Stimulated activated CD8-positive, alpha-beta memory T cell treated with anti-CD3 and anti-CD28 coated beads, Interleukin-4, amount 100 ng/mL, for 24 hours (primary cell): ENCODE measurements around the gene INTS1.

Experiments
- DNase-seq: peaks from one replicate; pipeline ENCODE4 v3.0.0-alpha.2; 2020; ENCODE audit warnings: low read depth

The INTS1 gene

GRCh38 chr7:1541431-1542162, 37.4 kb upstream of the INTS1 start:
- DNase-seq = no peak

DNA sequence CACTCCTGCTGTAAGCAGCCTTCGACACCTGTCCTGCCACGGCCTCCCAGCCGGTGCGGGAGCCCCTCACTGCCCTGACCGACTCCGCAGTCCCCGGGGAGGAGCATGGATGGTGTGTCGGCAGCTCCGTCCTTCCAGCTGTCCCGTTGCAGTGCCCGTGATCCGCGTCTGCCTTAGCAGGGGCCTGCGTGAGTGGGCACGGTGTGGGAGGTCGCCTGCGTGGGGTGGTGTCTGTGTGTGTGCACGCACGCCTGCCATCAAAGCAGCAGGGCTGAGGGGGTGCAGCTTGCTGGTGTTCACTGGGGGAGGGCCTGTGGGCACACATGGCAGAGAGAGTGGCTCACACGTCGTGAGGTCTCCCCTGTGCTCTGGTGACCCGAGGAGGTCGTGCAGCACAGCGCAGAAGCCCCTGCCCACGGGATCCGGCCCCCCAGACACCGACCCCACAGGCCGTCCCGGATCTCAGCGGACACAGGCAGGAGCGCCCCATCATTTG, 36.6 kb upstream of the INTS1 start:
- no peak for DNase-seq

DNA sequence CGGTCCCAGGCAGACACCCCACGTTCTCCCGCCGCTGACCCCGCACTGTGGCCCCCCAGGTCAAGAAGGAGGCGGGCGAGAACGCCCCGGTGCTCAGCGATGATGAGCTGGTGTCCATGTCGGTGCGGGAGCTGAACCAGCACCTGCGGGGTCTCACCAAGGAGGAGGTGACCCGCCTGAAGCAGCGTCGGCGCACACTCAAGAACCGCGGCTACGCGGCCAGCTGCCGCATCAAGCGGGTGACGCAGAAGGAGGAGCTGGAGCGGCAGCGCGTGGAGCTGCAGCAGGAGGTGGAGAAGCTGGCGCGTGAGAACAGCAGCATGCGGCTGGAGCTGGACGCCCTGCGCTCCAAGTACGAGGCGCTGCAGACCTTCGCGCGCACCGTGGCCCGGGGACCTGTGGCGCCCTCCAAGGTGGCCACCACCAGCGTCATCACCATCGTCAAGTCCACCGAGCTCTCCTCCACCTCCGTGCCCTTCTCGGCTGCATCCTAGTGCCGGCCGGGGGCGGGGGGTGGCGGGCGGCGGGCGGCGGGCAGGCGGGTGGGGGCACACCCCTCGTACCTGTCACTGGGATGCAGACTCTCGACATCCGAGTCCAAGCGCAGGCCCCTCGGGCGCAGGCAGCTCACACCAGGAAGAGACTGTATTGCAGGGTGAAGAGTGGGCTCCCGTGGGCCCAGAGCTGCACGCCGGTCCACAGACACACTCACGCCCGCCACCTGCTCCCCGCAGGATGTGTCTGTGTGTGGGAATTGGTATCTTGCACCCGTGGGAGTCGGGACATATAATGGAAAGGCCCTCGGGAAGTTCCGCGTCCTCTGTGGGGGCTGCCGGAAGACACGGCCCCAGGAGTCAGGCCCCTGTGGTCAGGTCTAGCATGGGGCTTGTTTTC, 35.9 kb upstream of the INTS1 start:
- no peak for DNase-seq

GRCh38 chr7:1539181-1539881, 35.1 kb upstream of the INTS1 start:
- no peak for DNase-seq

GRCh38 chr7:1538544-1539180, 34.5 kb upstream of the INTS1 start:
- DNase-seq = no peak

- no peak for DNase-seq
Observed at GRCh38 chr7:1537535-1538412, 33.6 kb upstream of the INTS1 start.

- DNase-seq = no peak
Observed at GRCh38 chr7:1536743-1537534, 32.8 kb upstream of the INTS1 start.

GRCh38 chr7:1536455-1536742, 32.2 kb upstream of the INTS1 start:
- DNase-seq = no peak

GRCh38 chr7:1535701-1536454, 31.7 kb upstream of the INTS1 start:
- no peak for DNase-seq

DNA sequence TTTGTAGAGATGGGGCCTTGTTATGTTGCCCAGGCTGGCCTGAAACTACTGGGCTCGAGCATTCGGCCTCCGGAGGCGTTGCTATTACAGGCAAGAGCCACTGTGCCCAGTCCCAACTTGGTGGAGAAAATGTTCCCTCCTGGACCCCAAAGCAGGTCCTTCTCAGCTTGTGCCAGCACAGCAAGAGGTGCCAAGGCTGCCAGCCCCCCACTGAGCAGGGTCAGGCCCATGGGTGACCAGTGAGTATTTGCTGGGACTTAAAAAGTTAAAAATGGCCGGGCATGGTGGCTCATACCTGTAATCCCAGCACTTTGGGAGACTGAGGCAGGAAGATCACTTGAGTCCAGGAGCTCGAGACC, 30.9 kb upstream of the INTS1 start:
- no peak for DNase-seq

GRCh38 chr7:1534330-1535099, 30.3 kb upstream of the INTS1 start:
- DNase-seq = no peak

GRCh38 chr7:1533547-1534329, 29.5 kb upstream of the INTS1 start:
- DNase-seq = peak; percentile 35

DNA sequence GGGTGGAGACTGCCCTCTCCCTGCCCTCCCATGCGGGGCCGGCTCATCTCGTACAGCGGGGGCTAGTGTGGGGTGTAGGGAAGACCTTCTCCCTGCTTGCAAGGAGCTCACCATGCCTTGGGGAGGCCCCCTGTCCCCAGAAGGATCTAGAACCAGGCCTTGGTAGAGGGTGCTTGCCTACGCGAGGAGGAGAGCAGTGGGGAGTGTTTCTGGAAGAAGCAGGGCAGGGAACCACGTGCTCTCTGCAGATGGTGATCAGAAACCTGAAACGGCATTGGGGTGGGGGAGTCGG, 29.0 kb upstream of the INTS1 start:
- no peak for DNase-seq

DNA sequence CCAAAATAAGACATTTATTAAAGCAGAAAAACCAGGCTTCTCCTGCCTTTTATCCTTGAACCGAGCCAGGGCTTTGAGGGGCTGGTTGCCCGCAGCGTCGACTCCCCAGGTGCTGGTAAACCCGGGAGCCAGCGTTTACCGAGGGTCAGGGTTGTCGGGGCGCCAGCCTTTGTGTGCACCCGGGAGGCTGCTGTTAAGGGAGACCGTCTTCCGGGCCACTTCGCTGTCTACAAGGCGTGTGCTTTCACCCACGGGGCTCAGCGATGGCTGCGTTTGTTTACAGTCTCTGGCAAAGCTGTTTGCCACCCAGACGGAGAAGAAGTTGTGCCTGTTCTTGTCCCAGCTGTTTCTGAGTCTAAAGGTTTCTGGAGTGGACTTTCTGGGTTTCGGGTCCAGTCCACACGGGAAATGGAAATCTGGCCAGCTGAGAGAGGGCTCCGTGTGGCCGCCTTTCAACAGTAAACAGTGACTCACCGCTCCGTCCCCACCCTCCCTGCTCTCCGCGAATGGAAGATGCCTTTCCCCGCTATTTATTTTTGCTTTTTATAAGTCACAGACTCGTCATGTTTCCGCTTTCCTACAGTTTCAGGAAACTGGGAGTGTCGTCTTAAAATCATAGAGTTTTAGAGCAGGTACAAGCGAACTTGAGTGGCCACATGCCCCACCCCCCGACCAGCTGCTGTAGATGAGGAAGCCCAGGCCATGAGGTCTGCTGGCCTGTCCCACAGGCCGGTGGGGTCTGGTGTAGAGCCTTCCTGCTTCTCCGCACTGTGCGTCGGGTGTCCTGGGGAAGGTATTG, 28.5 kb upstream of the INTS1 start:
- DNase-seq = peak; percentile 32

GRCh38 chr7:1531979-1532455, 27.8 kb upstream of the INTS1 start:
- DNase-seq = no peak

DNA sequence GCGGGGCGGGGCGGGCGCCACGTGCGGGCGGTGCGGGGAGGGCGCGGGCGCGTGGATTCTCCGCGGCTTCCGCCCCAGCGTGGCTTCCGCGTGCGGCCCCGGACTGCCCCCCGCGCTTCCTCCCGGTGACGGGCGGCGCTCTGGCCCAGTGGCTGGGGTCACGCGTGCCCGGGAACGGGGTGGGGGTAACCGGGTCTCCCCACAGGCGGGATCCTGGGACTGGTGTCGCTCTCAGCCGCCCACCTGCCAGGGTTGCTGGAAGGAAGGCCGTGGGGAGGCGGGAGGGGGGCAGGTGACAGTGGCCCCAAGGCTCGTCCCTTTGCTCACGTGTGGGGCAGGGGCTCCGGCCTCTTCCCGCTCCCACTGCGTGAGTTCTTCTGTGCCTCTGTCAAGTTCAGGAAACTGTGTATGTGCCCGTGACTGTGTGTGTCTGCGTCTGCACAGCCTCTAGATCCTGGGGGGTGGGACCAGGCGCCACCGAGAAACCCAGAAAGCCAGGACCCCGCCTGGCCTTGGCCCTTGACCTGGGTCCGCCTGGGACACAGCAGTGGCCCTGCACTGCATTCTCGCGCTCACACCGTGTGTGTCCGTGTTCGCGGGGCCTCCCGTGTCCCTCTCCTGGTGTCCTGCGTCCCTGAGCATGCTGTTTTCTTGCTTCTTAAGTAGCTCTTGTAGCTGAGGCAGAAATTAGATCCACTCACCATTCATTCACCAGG, 27.2 kb upstream of the INTS1 start:
- no peak for DNase-seq

- DNase-seq = no peak
Observed at GRCh38 chr7:1530946-1531262, 26.7 kb upstream of the INTS1 start.
